GM12874 (cell line): Measurements from ENCODE around the gene LAMP5.
A peak's percentile ranks its signal among the peaks of the same experiment; 100 is the strongest.

Source experiments
- CTCF ChIP-seq: IDR thresholded peaks from 2 replicates; pipeline ENCODE4 v1.5.1; 2011; ENCODE audit warnings: low read depth, mild to moderate bottlenecking, control low read depth, low read length, moderate library complexity; ENCODE audit not compliant: insufficient read depth

Gene LAMP5

GRCh38 chr20:9514461-9515213 lies at the start of gene LAMP5:
LAMP5 (plus strand) TSS chr20:9514590; CDS start chr20:9514853, 263 bp downstream.
- no peak for TF ChIP-seq CTCF

- peak; percentile 54 for TF ChIP-seq CTCF
Observed at GRCh38 chr20:9467995-9468394, 46.4 kb upstream of the LAMP5 start.

- no peak for TF ChIP-seq CTCF
Observed at GRCh38 chr20:9474835-9475415, 39.5 kb upstream of the LAMP5 start.

GRCh38 chr20:9475456-9475855 lies 38.9 kb upstream of the LAMP5 start:
- no peak for TF ChIP-seq CTCF

GRCh38 chr20:9476174-9476573 lies 38.2 kb upstream of the LAMP5 start:
- TF ChIP-seq CTCF: no peak

GRCh38 chr20:9476637-9477036 lies 37.8 kb upstream of the LAMP5 start:
- no peak for TF ChIP-seq CTCF

GRCh38 chr20:9478771-9479170 lies 35.6 kb upstream of the LAMP5 start:
- no peak for TF ChIP-seq CTCF
